Tibial nerve (tissue), 4 donors: Measurements from ENCODE around the gene PAPSS2. TPM values are rescaled to one million over a fixed set of nuclear protein-coding genes. Genes with fewer than 3 reads are reported as not detected.
"Not testable (repeated sequence)": the region's sequence is repeated elsewhere in the genome, so short reads cannot be mapped to it uniquely, and the experiment has no call there.

Experiments used
- DNase-seq, 2 donors: peaks; one replicate each; pipeline ENCODE4 v3.0.0-alpha.2; 2019; ENCODE audit warnings: low spot score in 2 of 2
- H3K27ac ChIP-seq, 4 donors: fragments of 200-600 bp; sonication (generic) in 3 of 4; one replicate each; pipeline ENCODE4 v1.5.1; 2017 to 2019; ENCODE audit warnings: mild to moderate bottlenecking in 1 of 4
- H3K27me3 ChIP-seq, 2 donors: fragments of 200-600 bp; sonication (generic) in 1 of 2; one replicate each; pipeline versions ENCODE4 v1.5.1 to v1.6.0; 2017 to 2019
- H3K36me3 ChIP-seq, 3 donors: fragments of 200-600 bp; sonication (generic); one replicate each; pipeline ENCODE4 v1.5.1; 2018 to 2019
- H3K4me1 ChIP-seq, 4 donors: fragments of 200-600 bp; sonication (generic) in 3 of 4; one replicate each; pipeline ENCODE4 v1.5.1; 2017 to 2019
- H3K4me3 ChIP-seq, 4 donors: fragments of 200-600 bp; sonication (generic) in 3 of 4; one replicate each; pipeline ENCODE4 v1.5.1; 2017 to 2019; ENCODE audit warnings: mild to moderate bottlenecking in 1 of 4, moderate library complexity in 1 of 4
- H3K9me3 ChIP-seq, 4 donors: fragments of 200-600 bp; sonication (generic) in 3 of 4; one replicate each; pipeline ENCODE4 v1.5.1; 2017 to 2019
- CTCF ChIP-seq, 5 experiments: fragments of 200-600 bp in 3 of 5; fragments of 450-650 bp in 2 of 5; sonication (generic) in 3 of 5; IDR thresholded peaks; one replicate each; pipeline ENCODE4 v1.5.1; 2016 to 2019; ENCODE audit warnings: antibody characterized with exemption in 5 of 5, mild to moderate bottlenecking in 3 of 5, moderate library complexity in 2 of 5
- EP300 ChIP-seq, 2 donors: sonication (generic); formaldehyde crosslinking; IDR thresholded peaks; one replicate each; pipeline ENCODE4 v1.6.1; 2017; ENCODE audit warnings: antibody characterized with exemption in 2 of 2, mild to moderate bottlenecking in 1 of 2
- POLR2A ChIP-seq, 2 donors: fragments of 450-650 bp; IDR thresholded peaks; one replicate each; pipeline ENCODE4 v1.6.1; 2017; ENCODE audit warnings: antibody characterized with exemption in 2 of 2, mild to moderate bottlenecking in 2 of 2, moderate library complexity in 2 of 2
- WGBS, 2 donors: methylation state at CpG; one replicate each; pipeline ENCODE4 v1.1.5; 2018; 5-methylcytosine and 5-hydroxymethylcytosine counted together
- total RNA-seq, 4 donors: library from RNA; depleted of rRNA; stranded (reverse); fragments of >200 nt; gene quantifications; one replicate each; pipeline ENCODE4 v1.1.0, GENCODE V29; 2016

The PAPSS2 gene
- total RNA-seq, 4 donors from 2014 or later, result 11.6 to 32.8 (median 19.8) TPM

- H3K9me3 ChIP-seq, result no peaks in the 10 kb centered on the region
- no peak overlapping the region for H3K27ac ChIP-seq
- WGBS, 2 donors, result 91 to 93% methylated on average over 1 of the region's 1 CpG
- peaks cover 0 to 12% (median 4%) of the 10 kb centered on the region in 4 donors for H3K4me1 ChIP-seq
- DNase-seq, result no peak
- TF ChIP-seq POLR2A (IDR thresholded peaks at IDR 0.05) (no peak), CTCF (IDR thresholded peaks at IDR 0.05) (no peak), EP300 (IDR thresholded peaks at IDR 0.05) (no peak)
- no peak overlapping the region for H3K4me3 ChIP-seq
- H3K27me3 ChIP-seq, result no peaks in the 10 kb centered on the region
- H3K36me3 ChIP-seq, result no peaks in the 10 kb centered on the region
These were observed 42.2 kb upstream of the PAPSS2 start for GRCh38 chr10:87617503-87617902.

GRCh38 chr10:87618566-87619423 lies 40.9 kb upstream of the PAPSS2 start:
- Histone ChIP-seq H3K27me3 (no peaks in the 10 kb centered on the region), H3K27ac (peak overlapping the region in 1 of 4 donors; percentile 12), H3K9me3 (no peaks in the 10 kb centered on the region), H3K36me3 (no peaks in the 10 kb centered on the region), H3K4me3 (no peak overlapping the region), H3K4me1 (peaks cover 0 to 12% (median 4%) of the 10 kb centered on the region in 4 donors)
- WGBS, 2 donors, result 73 to 74% methylated on average over 10 to 11 of the region's 11 CpGs
- TF ChIP-seq EP300 (IDR thresholded peaks at IDR 0.05) (no peak), CTCF (IDR thresholded peaks at IDR 0.05) (no peak), POLR2A (IDR thresholded peaks at IDR 0.05) (no peak)
- no peak for DNase-seq

- DNase-seq, result no peak
- TF ChIP-seq POLR2A (IDR thresholded peaks at IDR 0.05) (no peak), CTCF (IDR thresholded peaks at IDR 0.05) (no peak)
- 36 to 37% methylated on average over 5 of the region's 5 CpGs for WGBS, 2 donors
These were observed 40.0 kb upstream of the PAPSS2 start for GRCh38 chr10:87619705-87620104.

GRCh38 chr10:87621440-87621839 lies 38.2 kb upstream of the PAPSS2 start:
- not testable (repeated sequence) for H3K4me3 ChIP-seq, H3K27me3 ChIP-seq, H3K36me3 ChIP-seq, H3K9me3 ChIP-seq, H3K27ac ChIP-seq, DNase-seq
- H3K4me1 ChIP-seq, result peaks cover 0 to 12% (median 4%) of the 10 kb centered on the region in 4 donors

More at GRCh38 chr10:87619705-87620104, 40.0 kb upstream of the PAPSS2 start:
- no peaks in the 10 kb centered on the region for H3K9me3 ChIP-seq
- peak overlapping the region in 2 of 4 donors; percentile 12 to 32 for H3K27ac ChIP-seq
- no peaks in the 10 kb centered on the region for H3K27me3 ChIP-seq
- no peak overlapping the region for H3K4me3 ChIP-seq
- peaks cover 0 to 12% (median 4%) of the 10 kb centered on the region in 4 donors for H3K4me1 ChIP-seq
- H3K36me3 ChIP-seq, result no peaks in the 10 kb centered on the region

GRCh38 chr10:87622314-87623004 lies 37.2 kb upstream of the PAPSS2 start:
- no peak for DNase-seq
- Histone ChIP-seq H3K27ac (no peak overlapping the region), H3K36me3 (no peaks in the 10 kb centered on the region), H3K4me1 (peaks cover 0 to 12% (median 4%) of the 10 kb centered on the region in 4 donors), H3K9me3 (no peaks in the 10 kb centered on the region), H3K4me3 (no peak overlapping the region), H3K27me3 (no peaks in the 10 kb centered on the region)
- no peak for TF ChIP-seq POLR2A (IDR thresholded peaks at IDR 0.05)
- TF ChIP-seq CTCF (IDR thresholded peaks at IDR 0.05), result no peak
- no peak for TF ChIP-seq EP300 (IDR thresholded peaks at IDR 0.05)
- WGBS, 2 donors, result 77 to 93% methylated on average over 7 of the region's 7 CpGs
